Mesenchymal stem cell (in vitro differentiated cells and primary cell): ENCODE results near the gene PITPNM2.

Experiments
- DNase-seq: peaks from one replicate; pipeline ENCODE4 v3.0.0-alpha.2; 2013
- H2AFZ ChIP-seq: one replicate; pipeline ENCODE4 v1.6.1; 2013; ENCODE audit warnings: low read depth, mild to moderate bottlenecking, control low read depth, inconsistent platforms, low read length, moderate library complexity
- H2AK5ac ChIP-seq: 2 replicates; pipeline ENCODE4 v1.6.1; 2013; ENCODE audit warnings: low read length, moderate library complexity, mild to moderate bottlenecking, inconsistent platforms; ENCODE audit not compliant: severe bottlenecking
- H2BK120ac ChIP-seq: one replicate; pipeline ENCODE4 v1.6.1; 2013; ENCODE audit warnings: low read depth, mild to moderate bottlenecking, inconsistent platforms, low read length, moderate library complexity
- H2BK12ac ChIP-seq, 2 experiments: one replicate each; pipeline ENCODE4 v1.6.1; 2013; ENCODE audit warnings: inconsistent platforms in 2 of 2, low read length in 2 of 2, mild to moderate bottlenecking in 2 of 2, moderate library complexity in 2 of 2, control low read depth in 1 of 2
- H2BK15ac ChIP-seq: one replicate; pipeline ENCODE4 v1.6.1; 2013; ENCODE audit warnings: mild to moderate bottlenecking, low read depth, inconsistent platforms; ENCODE audit not compliant: poor library complexity, severe bottlenecking
- H2BK5ac ChIP-seq: 2 replicates; pipeline ENCODE4 v1.6.1; 2013; ENCODE audit warnings: low read depth, mild to moderate bottlenecking, low read length, control low read depth, inconsistent platforms; ENCODE audit not compliant: poor library complexity, severe bottlenecking
- H3K14ac ChIP-seq, 2 experiments: one replicate each; pipeline ENCODE4 v1.6.1; 2013; ENCODE audit warnings: inconsistent platforms in 2 of 2, low read length in 2 of 2, control low read depth in 1 of 2, mild to moderate bottlenecking in 1 of 2, moderate library complexity in 1 of 2
- H3K18ac ChIP-seq, 2 experiments: one replicate each; pipeline ENCODE4 v1.6.1; 2013; ENCODE audit warnings: inconsistent platforms in 2 of 2, low read length in 2 of 2, control low read depth in 1 of 2, low read depth in 1 of 2, mild to moderate bottlenecking in 1 of 2
- H3K23ac ChIP-seq, 2 experiments: one replicate each; pipeline ENCODE4 v1.6.1; 2013; ENCODE audit warnings: inconsistent platforms in 2 of 2, low read length in 2 of 2, mild to moderate bottlenecking in 2 of 2, moderate library complexity in 2 of 2, control low read depth in 1 of 2
- H3K27ac ChIP-seq: 2 replicates; pipeline ENCODE4 v1.5.1; 2013; ENCODE audit warnings: mild to moderate bottlenecking, moderate library complexity, low read length, control low read depth, inconsistent platforms; ENCODE audit not compliant: poor library complexity, severe bottlenecking
- H3K27me3 ChIP-seq, 2 experiments: 2 replicates each; pipeline versions ENCODE4 v1.6.1 to v1.7.0; 2013; ENCODE audit warnings: low read length in 2 of 2, mild to moderate bottlenecking in 2 of 2, moderate library complexity in 2 of 2, control low read depth in 1 of 2, inconsistent platforms in 1 of 2; ENCODE audit not compliant: control insufficient read depth in 1 of 2, insufficient read depth in 1 of 2
- H3K36me3 ChIP-seq, 2 experiments: 2 replicates each; pipeline versions ENCODE4 v1.6.1 to v1.7.0; 2013; ENCODE audit warnings: low read length in 2 of 2, control low read depth in 1 of 2, inconsistent platforms in 1 of 2, low read depth in 1 of 2, mild to moderate bottlenecking in 1 of 2; ENCODE audit not compliant: insufficient read depth in 2 of 2, control insufficient read depth in 1 of 2
- H3K4ac ChIP-seq, 2 experiments: one replicate each; pipeline ENCODE4 v1.6.1; 2013; ENCODE audit warnings: inconsistent platforms in 2 of 2, low read length in 2 of 2, mild to moderate bottlenecking in 2 of 2, moderate library complexity in 2 of 2, control low read depth in 1 of 2, low read depth in 1 of 2
- H3K4me1 ChIP-seq: 2 replicates; pipeline ENCODE4 v1.6.1; 2013; ENCODE audit warnings: low read depth, low read length, control low read depth; ENCODE audit not compliant: control insufficient read depth, insufficient read depth
- H3K4me2 ChIP-seq: 2 replicates; pipeline ENCODE4 v1.6.1; 2013; ENCODE audit warnings: low read length, mild to moderate bottlenecking, inconsistent platforms; ENCODE audit not compliant: poor library complexity, severe bottlenecking
- H3K4me3 ChIP-seq, 2 experiments: 2 replicates each; pipeline versions ENCODE4 v1.5.1 to v1.7.0; 2013; ENCODE audit warnings: low read length in 2 of 2, mild to moderate bottlenecking in 2 of 2, control low read depth in 1 of 2, low read depth in 1 of 2; ENCODE audit not compliant: insufficient read depth in 1 of 2
- H3K79me1 ChIP-seq: replicated peaks from 2 replicates; pipeline ENCODE4 v1.6.1; 2013; ENCODE audit warnings: mild to moderate bottlenecking, control low read depth, low read length, inconsistent platforms; ENCODE audit not compliant: poor library complexity, severe bottlenecking
- H3K9ac ChIP-seq: 2 replicates; pipeline ENCODE4 v1.7.0; 2013; ENCODE audit warnings: mild to moderate bottlenecking, low read length, moderate library complexity
- H3K9me3 ChIP-seq: 2 replicates; pipeline ENCODE4 v1.7.0; 2013; ENCODE audit warnings: mild to moderate bottlenecking, low read length; ENCODE audit not compliant: control insufficient read depth
- H4K8ac ChIP-seq: one replicate; pipeline ENCODE4 v1.6.1; 2013; ENCODE audit warnings: inconsistent platforms, mild to moderate bottlenecking, low read length, moderate library complexity
- H4K91ac ChIP-seq: one replicate; pipeline ENCODE4 v1.6.1; 2013; ENCODE audit warnings: mild to moderate bottlenecking, low read length, inconsistent platforms
- WGBS: methylation state at CpG from one replicate; pipeline ENCODE4 v1.1.7; 2013; ENCODE audit warnings: mixed read lengths; 5-methylcytosine and 5-hydroxymethylcytosine counted together

Gene PITPNM2

GRCh38 chr12:123132951-123133619 lies 17.8 kb downstream of the PITPNM2 start:
- Histone ChIP-seq H2BK15ac (no peak overlapping the region), H4K91ac (no peak overlapping the region), H3K4me2 (no peak overlapping the region), H2AK5ac (peak overlapping the region; percentile 20), H2BK12ac (no peak overlapping the region), H3K18ac (no peak overlapping the region), H3K9ac (no peak overlapping the region), H4K8ac (no peak overlapping the region), H3K4ac (no peak overlapping the region), H3K27me3 (no peaks in the 10 kb centered on the region), H2BK120ac (no peak overlapping the region), H3K4me1 (peaks cover 12% of the 10 kb centered on the region), H2AFZ (no peak overlapping the region), H3K4me3 (no peak overlapping the region), H3K36me3 (peaks cover 0 to 3% of the 10 kb centered on the region in 2 experiments), H3K23ac (no peak overlapping the region), H3K79me1 (peaks cover 33% of the 10 kb centered on the region), H2BK5ac (no peak overlapping the region), H3K14ac (no peak overlapping the region), H3K9me3 (no peaks in the 10 kb centered on the region), H3K27ac (no peak overlapping the region)
- no peak for DNase-seq
- WGBS: 97% methylated on average over 2 of the region's 3 CpGs

GRCh38 chr12:123131879-123132402 lies 18.9 kb downstream of the PITPNM2 start:
- WGBS: 92% methylated on average over 12 of the region's 12 CpGs
- H3K27ac ChIP-seq: no peak overlapping the region
- no peak overlapping the region for H2BK120ac ChIP-seq
- H3K23ac ChIP-seq: no peak overlapping the region
- no peak overlapping the region for H3K4me2 ChIP-seq
- H4K8ac ChIP-seq: no peak overlapping the region
- no peak overlapping the region for H2AFZ ChIP-seq
- peak overlapping the region; percentile 1 to 58 for H3K18ac ChIP-seq
- no peak overlapping the region for H4K91ac ChIP-seq
- no peak overlapping the region for H2AK5ac ChIP-seq
- H2BK5ac ChIP-seq: no peak overlapping the region
- peak overlapping the region in 1 of 2 experiments; percentile 55 for H3K14ac ChIP-seq
- DNase-seq: no peak
- peaks cover 30% of the 10 kb centered on the region for H3K79me1 ChIP-seq
- H3K4me3 ChIP-seq: no peak overlapping the region
- H3K36me3 ChIP-seq: peaks cover 0 to 3% of the 10 kb centered on the region in 2 experiments
- no peaks in the 10 kb centered on the region for H3K27me3 ChIP-seq
- H2BK12ac ChIP-seq: peak overlapping the region in 1 of 2 experiments; percentile 51
- no peaks in the 10 kb centered on the region for H3K9me3 ChIP-seq
- peak overlapping the region in 1 of 2 experiments; percentile 17 for H3K4ac ChIP-seq
- H3K9ac ChIP-seq: no peak overlapping the region
- no peak overlapping the region for H2BK15ac ChIP-seq
- H3K4me1 ChIP-seq: peaks cover 16% of the 10 kb centered on the region

GRCh38 chr12:123131291-123131832 lies 19.5 kb downstream of the PITPNM2 start:
- no peak overlapping the region for H2BK5ac ChIP-seq
- H3K27ac ChIP-seq: no peak overlapping the region
- no peak overlapping the region for H3K23ac ChIP-seq
- H3K4me3 ChIP-seq: no peak overlapping the region
- no peak overlapping the region for H2BK15ac ChIP-seq
- H3K4me1 ChIP-seq: peaks cover 18% of the 10 kb centered on the region
- no peak overlapping the region for H2BK120ac ChIP-seq
- no peak overlapping the region for H2AFZ ChIP-seq
- H2BK12ac ChIP-seq: peak overlapping the region in 1 of 2 experiments; percentile 46
- H4K91ac ChIP-seq: peak overlapping the region; percentile 8
- no peak overlapping the region for H2AK5ac ChIP-seq
- DNase-seq: peak; percentile 31
- H3K18ac ChIP-seq: peak overlapping the region; percentile 1 to 58
- H3K9ac ChIP-seq: no peak overlapping the region
- 87% methylated on average over 4 of the region's 4 CpGs for WGBS
- no peak overlapping the region for H3K4me2 ChIP-seq
- H3K14ac ChIP-seq: peak overlapping the region in 1 of 2 experiments; percentile 13
- H3K79me1 ChIP-seq: peaks cover 30% of the 10 kb centered on the region
- H3K4ac ChIP-seq: peak overlapping the region in 1 of 2 experiments; percentile 17
- H4K8ac ChIP-seq: no peak overlapping the region
- H3K27me3 ChIP-seq: no peaks in the 10 kb centered on the region
- peaks cover 0 to 3% of the 10 kb centered on the region in 2 experiments for H3K36me3 ChIP-seq
- no peaks in the 10 kb centered on the region for H3K9me3 ChIP-seq

- Histone ChIP-seq H3K23ac (no peak overlapping the region), H3K36me3 (no peaks in the 10 kb centered on the region), H3K4me2 (no peak overlapping the region), H3K18ac (no peak overlapping the region), H3K9me3 (no peaks in the 10 kb centered on the region), H2BK12ac (no peak overlapping the region), H3K4me1 (peaks cover 22% of the 10 kb centered on the region), H3K9ac (no peak overlapping the region), H2BK15ac (no peak overlapping the region), H2BK5ac (no peak overlapping the region), H3K4me3 (no peak overlapping the region), H2BK120ac (peak overlapping the region; percentile 54), H3K27me3 (no peaks in the 10 kb centered on the region), H4K91ac (no peak overlapping the region), H3K4ac (no peak overlapping the region), H2AK5ac (no peak overlapping the region), H3K14ac (no peak overlapping the region), H3K79me1 (peaks cover 24% of the 10 kb centered on the region), H3K27ac (no peak overlapping the region), H2AFZ (no peak overlapping the region), H4K8ac (no peak overlapping the region)
- DNase-seq: no peak
- WGBS: 100% methylated on average over 3 of the region's 4 CpGs
Observed at GRCh38 chr12:123129621-123130020, 21.3 kb downstream of the PITPNM2 start.
